NCI-H524 treated with DMSO at 0.1 percent for 48 hours (cell line): Measurements from ENCODE around the gene CBLN3.

Experiments used
- DNase-seq: peaks from one replicate; lab custom pipeline; 2025; lab: John Stamatoyannopoulos, UW

Gene CBLN3

GRCh38 chr14:24426150-24426911 is 3.1 kb downstream of the CBLN3 start:
- DNase-seq, result no peak

- no peak for DNase-seq
These were observed 3.8 kb downstream of the CBLN3 start for GRCh38 chr14:24425704-24426103.

DNA sequence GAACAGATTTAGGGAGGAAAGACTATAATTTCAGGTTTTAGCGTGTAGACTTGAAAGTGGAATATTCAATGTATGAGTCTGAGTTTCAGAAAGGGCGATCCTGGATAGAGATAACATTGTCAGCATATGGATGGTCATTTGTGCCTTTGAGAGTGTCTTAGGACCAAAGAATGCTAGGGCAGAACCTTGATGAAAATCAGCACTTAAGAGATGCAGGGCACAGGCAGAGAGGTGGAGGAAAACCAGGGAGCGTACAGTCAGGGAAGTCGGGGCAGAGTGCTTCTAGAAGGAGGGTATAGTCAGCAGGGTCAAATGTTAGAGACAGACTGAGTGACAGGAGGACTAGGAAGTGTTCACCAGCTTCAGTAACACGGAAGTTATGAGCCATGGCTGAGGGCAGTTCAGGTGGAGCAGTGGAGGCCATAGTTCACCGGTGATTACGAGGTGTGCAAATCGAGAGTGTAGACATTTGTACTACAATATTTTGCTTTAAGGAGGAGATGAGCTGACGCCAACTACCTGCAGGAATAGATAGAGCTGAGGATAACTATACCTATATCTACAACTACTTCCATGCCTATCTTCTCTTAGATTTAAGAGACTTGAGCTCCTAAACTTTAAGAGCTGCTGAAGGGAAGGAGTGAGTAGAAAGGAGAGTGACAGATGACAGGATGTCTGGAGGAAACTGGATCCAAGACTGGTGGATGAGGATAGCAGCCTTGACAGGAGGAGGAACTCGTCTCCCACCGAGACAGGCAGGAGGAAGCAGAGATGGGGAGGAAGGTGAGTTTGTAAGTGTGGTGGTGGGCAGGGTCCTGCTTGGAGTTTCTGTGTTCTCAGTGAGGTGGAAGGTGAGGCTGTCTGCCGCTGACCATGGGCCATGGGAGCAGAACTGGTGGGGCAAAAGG is 6.5 kb downstream of the CBLN3 start:
- DNase-seq, result no peak

DNA sequence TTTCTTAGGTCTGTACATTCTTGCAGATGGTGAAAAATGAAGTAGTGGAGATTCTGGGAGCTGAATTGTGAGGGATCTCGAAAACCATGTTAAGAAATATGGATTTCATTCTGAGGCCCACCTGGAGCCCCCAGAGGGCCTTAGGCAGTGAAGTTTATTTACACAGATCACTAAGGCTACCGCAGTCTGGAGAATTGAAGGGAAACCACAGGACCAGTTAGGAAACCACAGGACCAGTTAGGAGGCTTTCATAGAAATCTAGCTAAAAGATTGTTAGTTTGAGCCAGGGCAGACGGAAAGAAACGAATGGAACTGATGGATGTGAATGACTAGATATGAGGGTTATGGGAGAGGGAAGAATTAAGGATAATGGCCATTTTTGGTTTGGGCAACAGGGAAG is 7.2 kb downstream of the CBLN3 start:
- no peak for DNase-seq

DNA sequence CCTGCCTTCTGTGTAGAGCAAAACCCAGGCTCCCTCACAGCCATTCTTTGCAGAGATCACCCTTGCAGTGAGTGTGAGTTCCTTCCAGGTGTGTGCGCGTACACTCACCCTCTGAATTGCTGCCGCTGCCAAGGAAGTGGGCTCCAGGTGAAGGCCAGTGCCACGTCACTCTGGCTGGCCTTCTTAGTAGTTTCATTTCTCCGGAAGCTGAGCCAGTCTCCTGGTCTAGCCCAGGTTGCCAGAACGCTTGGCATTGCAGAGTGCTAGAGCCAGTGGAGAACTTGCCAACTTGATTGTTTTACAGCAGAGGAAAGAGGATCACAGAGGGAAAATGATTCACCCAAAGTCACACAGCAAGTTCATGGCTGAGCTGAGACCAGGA is 11.0 kb downstream of the CBLN3 start:
- DNase-seq, result no peak

- no peak for DNase-seq
These were observed 11.5 kb downstream of the CBLN3 start for GRCh38 chr14:24417832-24418491.

GRCh38 chr14:24416932-24417619 is 12.4 kb downstream of the CBLN3 start:
- DNase-seq, result no peak

GRCh38 chr14:24416254-24416931 is 13.1 kb downstream of the CBLN3 start:
- DNase-seq, result no peak

DNA sequence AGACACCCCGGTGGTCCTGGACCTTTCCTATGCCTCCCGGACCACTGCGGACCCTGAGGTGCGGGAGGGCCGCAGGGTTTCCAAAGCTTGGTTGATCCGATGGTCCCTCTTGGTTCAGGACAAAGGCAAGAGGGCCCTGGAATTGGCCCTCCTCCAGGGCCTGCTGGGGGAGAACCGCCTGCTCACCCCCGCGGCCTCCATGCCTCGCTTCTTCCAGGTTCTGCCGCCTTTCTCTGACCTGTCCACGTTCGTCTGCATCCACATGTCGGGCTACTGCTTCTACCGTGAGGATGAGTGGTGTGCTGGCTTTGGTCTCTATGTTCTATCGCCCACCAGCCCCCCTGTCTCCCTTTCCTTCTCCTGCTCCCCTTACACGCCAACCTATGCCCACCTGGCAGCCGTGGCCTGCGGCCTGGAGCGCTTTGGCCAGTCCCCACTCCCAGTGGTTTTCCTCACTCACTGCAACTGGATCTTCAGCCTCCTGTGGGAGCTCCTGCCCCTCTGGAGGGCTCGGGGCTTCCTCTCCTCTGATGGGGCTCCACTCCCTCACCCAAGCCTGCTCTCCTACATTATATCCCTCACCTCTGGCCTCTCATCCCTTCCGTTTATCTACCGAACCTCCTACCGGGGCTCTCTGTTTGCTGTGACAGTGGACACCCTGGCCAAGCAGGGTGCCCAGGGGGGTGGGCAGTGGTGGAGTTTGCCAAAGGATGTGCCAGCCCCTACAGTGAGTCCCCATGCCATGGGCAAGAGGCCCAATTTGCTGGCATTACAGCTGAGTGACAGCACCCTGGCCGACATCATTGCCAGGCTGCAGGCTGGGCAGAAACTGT is 13.8 kb downstream of the CBLN3 start:
- no peak for DNase-seq

GRCh38 chr14:24414732-24415420 is 14.6 kb downstream of the CBLN3 start:
- no peak for DNase-seq

DNA sequence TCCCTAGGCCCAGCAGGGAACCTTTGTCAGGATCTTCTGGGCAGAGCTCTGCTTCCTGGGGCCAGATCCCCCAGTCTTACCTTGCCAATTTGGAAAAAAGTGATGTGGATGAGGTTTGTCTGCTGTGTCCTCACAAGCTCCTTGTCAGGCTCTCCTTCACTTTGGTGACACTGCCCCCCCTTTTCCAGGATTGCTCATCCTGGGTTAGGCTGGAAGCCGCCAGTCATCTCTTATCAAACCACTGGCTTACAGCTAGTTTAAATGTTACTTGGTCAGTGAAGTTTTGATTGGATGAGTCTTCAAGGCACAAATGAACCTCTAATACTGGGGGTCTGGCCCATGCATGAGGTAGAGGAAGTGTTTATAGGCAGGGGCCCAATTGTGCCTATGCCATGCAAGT is 15.4 kb downstream of the CBLN3 start:
- DNase-seq, result no peak

- DNase-seq, result peak; percentile 36
These were observed 17.8 kb downstream of the CBLN3 start for GRCh38 chr14:24411443-24412389.

- no peak for DNase-seq
These were observed 19.5 kb downstream of the CBLN3 start for GRCh38 chr14:24409956-24410355.

DNA sequence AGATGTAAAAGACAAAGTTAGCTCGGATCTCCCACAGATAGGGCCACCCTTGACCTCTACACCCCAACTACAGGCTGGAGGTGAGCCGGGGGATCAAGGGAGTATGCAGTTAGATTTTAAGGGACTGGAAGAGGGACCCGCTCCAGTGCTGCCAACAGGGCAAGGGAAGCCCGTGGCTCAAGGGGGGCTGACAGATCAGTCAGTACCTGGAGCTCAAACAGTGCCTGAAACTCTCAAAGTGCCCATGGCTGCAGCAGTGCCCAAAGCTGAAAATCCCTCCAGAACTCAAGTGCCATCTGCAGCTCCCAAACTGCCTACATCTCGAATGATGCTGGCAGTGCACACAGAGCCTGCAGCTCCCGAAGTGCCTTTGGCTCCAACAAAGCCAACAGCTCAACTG is 20.3 kb downstream of the CBLN3 start:
- peak; percentile 54 for DNase-seq

- peak; percentile 95 for DNase-seq
These were observed 20.7 kb downstream of the CBLN3 start for GRCh38 chr14:24408764-24409163.

GRCh38 chr14:24407608-24408325 is 21.7 kb downstream of the CBLN3 start:
- no peak for DNase-seq

- no peak for DNase-seq
These were observed 23.1 kb downstream of the CBLN3 start for GRCh38 chr14:24406416-24406815.

GRCh38 chr14:24404814-24405213 is 24.7 kb downstream of the CBLN3 start:
- DNase-seq, result no peak
